Right lobe of liver (tissue), 6 donors: Measurements from ENCODE around the gene SH3TC1. TPM values are rescaled to one million over a fixed set of nuclear protein-coding genes. Genes with fewer than 3 reads are reported as not detected.

Source experiments
- ATAC-seq, 4 donors: fragments of 200-7000 bp; cut with Tn5 transposase; one replicate each; pipeline ENCODE4 v1.9.1; 2020; ENCODE audit warnings: mild to moderate bottlenecking in 4 of 4, moderate library complexity in 4 of 4
- DNase-seq, 3 donors: peaks; one replicate each; pipeline ENCODE4 v3.0.0-alpha.2; 2020
- H3K27ac ChIP-seq, 3 donors: fragments of 200-600 bp; one replicate each; pipeline ENCODE4 v1.8.0; 2022
- H3K27me3 ChIP-seq, 2 donors: fragments of 200-600 bp; one replicate each; pipeline ENCODE4 v1.8.0; 2022
- H3K36me3 ChIP-seq, 4 donors: fragments of 200-600 bp; sonication (generic) in 1 of 4; one replicate each; pipeline versions ENCODE4 v1.5.1 to v1.8.0; 2017 to 2022; ENCODE audit warnings: control low read depth in 1 of 4
- H3K4me1 ChIP-seq, 4 donors: fragments of 200-600 bp; sonication (generic) in 1 of 4; one replicate each; pipeline versions ENCODE4 v1.5.1 to v1.8.0; 2017 to 2022; ENCODE audit warnings: control low read depth in 1 of 4
- H3K4me3 ChIP-seq, 3 donors: fragments of 200-600 bp; one replicate each; pipeline ENCODE4 v1.8.0; 2022
- H3K9me3 ChIP-seq, 4 donors: fragments of 200-600 bp; sonication (generic) in 1 of 4; one replicate each; pipeline versions ENCODE4 v1.5.1 to v1.8.0; 2017 to 2022; ENCODE audit warnings: control low read depth in 1 of 4
- CTCF ChIP-seq, 4 donors: fragments of 200-600 bp in 3 of 4; fragments of 450-650 bp in 1 of 4; IDR thresholded peaks; one replicate each; pipeline versions ENCODE4 v1.5.1 to v1.8.0; 2016 to 2022; ENCODE audit warnings: antibody characterized with exemption in 4 of 4, mild to moderate bottlenecking in 2 of 4
- POLR2A ChIP-seq: fragments of 450-650 bp; IDR thresholded peaks from one replicate; pipeline ENCODE4 v1.6.1; 2017; ENCODE audit warnings: antibody characterized with exemption, mild to moderate bottlenecking
- WGBS: methylation state at CpG from one replicate; pipeline ENCODE4 v1.1.6; 2018; ENCODE audit warnings: low coverage, low lambda C conversion rate; ENCODE audit not compliant: insufficient coverage; ENCODE audit errors: missing lambda C conversion rate; 5-methylcytosine and 5-hydroxymethylcytosine counted together
- intact Hi-C, 2 donors: fragments of 100-400 bp; cut with DNase I; formaldehyde crosslinking; loops; one replicate each; pipeline versions ENCODE4 v1.11.2 to v1.14.1; 2022
- total RNA-seq, 6 experiments: library from RNA; depleted of rRNA in 2 of 6; stranded (reverse); fragments of >200 nt in 2 of 6; fragmentation: NEBNext Ultra II Directional in 3 of 6; extraction: Animal tissue kit (Norgen Biotek cat#: 25700) in 3 of 6; gene quantifications; one replicate each; pipeline versions ENCODE4 v1.1.0 to v1.2.4, GENCODE V29; 2016 to 2023
- donor health status: DM: no; HTN: yes; CAD: no.
- donor health status: DM: no; HTN: no; CAD: no.
- donor health status: DM: no; HTN: no; CAD: no.
- donor health status: DM: no; HTN: yes; CAD: no.
- donor health status: DM: no; HTN: yes; CAD: no.

The SH3TC1 gene
- total RNA-seq, 6 experiments from 2014 or later: 13.2 to 48.0 (median 24.9) TPM

DNA sequence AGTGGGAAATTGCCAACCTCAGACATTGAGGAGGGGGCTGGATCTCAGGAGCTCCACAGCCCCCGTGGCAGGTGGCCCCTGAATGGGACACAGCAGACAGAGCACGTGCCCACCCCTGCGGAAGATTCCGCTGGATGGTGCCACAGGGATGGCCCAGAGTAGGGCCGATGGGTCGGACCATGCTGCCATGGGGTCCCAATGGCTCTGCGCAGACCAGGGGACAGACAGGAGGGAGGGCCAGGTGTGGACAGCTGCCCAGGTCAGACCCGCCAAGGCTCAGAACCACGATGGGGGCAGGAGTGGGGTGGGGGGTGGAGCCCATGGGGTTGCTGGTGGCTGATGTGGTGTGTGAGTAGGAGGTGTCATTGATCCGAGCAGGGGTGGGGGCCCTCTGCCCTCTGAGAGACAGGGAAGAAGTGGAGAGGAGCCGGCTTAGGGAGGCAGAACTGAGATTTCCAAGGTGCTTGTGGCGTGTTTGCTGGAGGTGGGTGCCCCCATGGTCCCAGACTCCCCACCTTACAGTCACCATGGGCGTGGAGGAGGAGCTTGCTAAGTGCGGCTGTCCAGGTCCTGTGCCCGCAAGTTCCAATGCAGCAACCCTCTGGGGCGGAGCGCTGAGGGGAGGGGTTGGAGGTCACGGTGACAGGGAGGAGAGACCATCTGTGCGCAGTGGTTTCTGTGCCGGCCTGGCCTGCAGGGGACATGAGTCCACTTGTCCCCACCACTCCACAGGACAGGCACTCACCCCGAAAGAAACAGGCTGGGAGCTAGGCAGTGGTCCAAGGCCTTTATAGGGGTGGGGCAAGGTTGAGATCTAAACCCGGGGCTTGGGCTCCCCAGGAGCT lies 12.9 kb downstream of the SH3TC1 start:
- peaks cover 0 to 14% (median 2%) of the 10 kb centered on the region in 4 donors for H3K36me3 ChIP-seq
- no peak for DNase-seq

GRCh38 chr4:8212622-8213021 lies 13.5 kb downstream of the SH3TC1 start:
- no peak for ATAC-seq
- DNase-seq: no peak
- WGBS: no CpG with 5 or more reads among the region's 12 CpGs
- intact Hi-C loops: no loop called here
- H3K27me3 ChIP-seq: no peaks in the 10 kb centered on the region
- no peaks in the 10 kb centered on the region for H3K9me3 ChIP-seq
- H3K27ac ChIP-seq: no peak overlapping the region
- TF ChIP-seq CTCF (IDR thresholded peaks at IDR 0.05): no peak
- no peak for TF ChIP-seq POLR2A
- H3K36me3 ChIP-seq: peaks cover 0 to 17% (median 3%) of the 10 kb centered on the region in 4 donors
- no peak overlapping the region for H3K4me3 ChIP-seq
- H3K4me1 ChIP-seq: peaks cover 0 to 15% (median 6%) of the 10 kb centered on the region in 4 donors

More for the DNA sequence above, 12.9 kb downstream of the SH3TC1 start:
- peaks cover 0 to 15% (median 6%) of the 10 kb centered on the region in 4 donors for H3K4me1 ChIP-seq
- H3K9me3 ChIP-seq: no peaks in the 10 kb centered on the region
- no peak for ATAC-seq
- no peak overlapping the region for H3K27ac ChIP-seq
- intact Hi-C loops: no loop called here
- H3K27me3 ChIP-seq: no peaks in the 10 kb centered on the region
- TF ChIP-seq CTCF (IDR thresholded peaks at IDR 0.05) (no peak), POLR2A (no peak)
- H3K4me3 ChIP-seq: no peak overlapping the region
- 80% methylated on average over 1 of the region's 22 CpGs for WGBS

- no peaks in the 10 kb centered on the region for H3K9me3 ChIP-seq
- DNase-seq: no peak
- no peak for ATAC-seq
- WGBS: 40% methylated on average over 1 of the region's 7 CpGs
- H3K27ac ChIP-seq: no peak overlapping the region
- TF ChIP-seq CTCF (IDR thresholded peaks at IDR 0.05) (no peak), POLR2A (no peak)
- peaks cover 0 to 15% (median 6%) of the 10 kb centered on the region in 4 donors for H3K4me1 ChIP-seq
- H3K36me3 ChIP-seq: peaks cover 0 to 17% (median 3%) of the 10 kb centered on the region in 4 donors
- intact Hi-C loops: no loop called here
- H3K4me3 ChIP-seq: no peak overlapping the region
- no peaks in the 10 kb centered on the region for H3K27me3 ChIP-seq
These were observed 14.0 kb downstream of the SH3TC1 start for GRCh38 chr4:8213121-8213520.

- DNase-seq (no peak), ATAC-seq (no peak)
- Histone ChIP-seq H3K9me3 (no peaks in the 10 kb centered on the region), H3K27me3 (no peaks in the 10 kb centered on the region), H3K4me3 (no peak overlapping the region), H3K27ac (no peak overlapping the region), H3K4me1 (peaks cover 0 to 15% (median 6%) of the 10 kb centered on the region in 4 donors), H3K36me3 (peaks cover 0 to 11% (median 2%) of the 10 kb centered on the region in 4 donors)
- 100% methylated on average over 1 of the region's 13 CpGs for WGBS
- intact Hi-C loops: no loop called here
- TF ChIP-seq POLR2A (no peak), CTCF (IDR thresholded peaks at IDR 0.05) (no peak)
These were observed 15.0 kb downstream of the SH3TC1 start for GRCh38 chr4:8214136-8214535.
